ENCODE data around the gene TEX48.

GRCh38 chr9:114724744-114725143 lies 42.8 kb upstream of the TEX48 start:
- TF ChIP-seq CTCF (IDR thresholded peaks at IDR 0.05) (no peak), SIN3A (IDR thresholded peaks at IDR 0.05; ENCODE audit: borderline replicate concordance, low read depth, low read length) (no peak), MXI1 (IDR thresholded peaks at IDR 0.05; ENCODE audit: low read depth, low read length) (no peak), TEAD4 (IDR thresholded peaks at IDR 0.05; ENCODE audit: borderline replicate concordance, insufficient read depth) (no peak), POLR2AphosphoS5 (IDR thresholded peaks at IDR 0.05; ENCODE audit: low read depth, low read length) (no peak), REST (IDR thresholded peaks at IDR 0.05; ENCODE audit: low read depth, low read length) (no peak), TAF1 (IDR thresholded peaks at IDR 0.05; ENCODE audit: borderline replicate concordance, low read depth, low read length) (no peak), GATA2 (CRISPR knock-in tag; IDR thresholded peaks at IDR 0.05) (no peak), RFX5 (IDR thresholded peaks at IDR 0.05; ENCODE audit: low read length) (no peak), EZH2phosphoT487 (IDR thresholded peaks at IDR 0.05; ENCODE audit: borderline replicate concordance, low read depth) (no peak), FOXJ3 (CRISPR knock-in tag; IDR thresholded peaks at IDR 0.05) (no peak)
- TF ChIP-seq, protein P1, sequence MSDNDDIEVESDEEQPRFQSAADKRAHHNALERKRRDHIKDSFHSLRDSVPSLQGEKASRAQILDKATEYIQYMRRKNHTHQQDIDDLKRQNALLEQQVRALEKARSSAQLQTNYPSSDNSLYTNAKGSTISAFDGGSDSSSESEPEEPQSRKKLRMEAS (IDR thresholded peaks at IDR 0.05; ENCODE audit: low read depth), result no peak
